OCI-LY7 (cell line): Measurements from ENCODE around the gene BTBD9. TPM values are rescaled to one million over a fixed set of nuclear protein-coding genes. Genes with fewer than 3 reads are reported as not detected.

ENCODE experiments used
- BruUV-seq: library from RNA; stranded (reverse); fragments of 400-500 nt; replicated peaks from 2 replicates; lab custom pipeline; 2021; lab: Mats Ljungman, UMichigan
- CTCF ChIA-PET: fragments of 300-600 bp; sonication (Branson Sonifier 250); formaldehyde crosslinking; loops from one replicate; lab custom pipeline; 2022; ENCODE audit warnings: antibody characterized with exemption; ENCODE audit not compliant: unreplicated experiment; lab: Charles Lee
- POLR2A ChIA-PET: fragments of 300-600 bp; sonication (Branson Sonifier 250); formaldehyde crosslinking; loops from one replicate; lab custom pipeline; 2022; ENCODE audit warnings: antibody characterized with exemption; lab: Charles Lee
- DNase-seq: peaks from one replicate; pipeline ENCODE4 v3.0.0-alpha.2; 2015; ENCODE audit warnings: low spot score
- H2AFZ ChIP-seq: fragments of 200-600 bp; sonication (generic), shearing (Covaris generic); 2 replicates; pipeline ENCODE4 v1.6.1; 2014; ENCODE audit warnings: mild to moderate bottlenecking, antibody characterized with exemption, low read length, moderate library complexity
- H3K27ac ChIP-seq: fragments of 200-600 bp; sonication (generic); 2 replicates; pipeline ENCODE4 v1.5.1; 2014; ENCODE audit warnings: mixed run types, low read depth, mild to moderate bottlenecking, moderate library complexity, low read length, inconsistent platforms; ENCODE audit not compliant: poor library complexity, severe bottlenecking
- H3K36me3 ChIP-seq: fragments of 200-600 bp; sonication (generic); 2 replicates; pipeline ENCODE4 v1.6.1; 2014; ENCODE audit warnings: mild to moderate bottlenecking, antibody characterized with exemption, low read length, moderate library complexity, mixed read lengths; ENCODE audit not compliant: insufficient read depth
- H3K4me1 ChIP-seq: fragments of 200-600 bp; sonication (generic); 2 replicates; pipeline ENCODE4 v1.5.1; 2014; ENCODE audit warnings: mild to moderate bottlenecking, low read length; ENCODE audit not compliant: insufficient read depth, poor library complexity, severe bottlenecking
- H3K4me2 ChIP-seq: fragments of 200-600 bp; sonication (generic); 2 replicates; pipeline ENCODE4 v1.6.1; 2014; ENCODE audit warnings: mild to moderate bottlenecking, low read length
- H3K4me3 ChIP-seq: fragments of 200-600 bp; sonication (generic); 2 replicates; pipeline ENCODE4 v1.5.1; 2014; ENCODE audit warnings: mild to moderate bottlenecking, low read depth, low read length; ENCODE audit not compliant: poor library complexity, severe bottlenecking
- H3K79me2 ChIP-seq: fragments of 200-600 bp; sonication (generic); 2 replicates; pipeline ENCODE4 v1.6.1; 2016; ENCODE audit warnings: low read depth, mild to moderate bottlenecking, low read length, moderate library complexity, mixed read lengths; ENCODE audit not compliant: insufficient read depth
- H3K9me2 ChIP-seq: fragments of 200-600 bp; sonication (generic); 2 replicates; pipeline ENCODE4 v1.6.1; 2016; ENCODE audit warnings: mild to moderate bottlenecking, low read length, mixed read lengths; ENCODE audit not compliant: insufficient read depth
- H3K9me3 ChIP-seq: fragments of 200-600 bp; sonication (generic); 2 replicates; pipeline ENCODE4 v1.6.1; 2014; ENCODE audit warnings: mild to moderate bottlenecking, mixed run types, low read length, mixed read lengths
- H4K20me1 ChIP-seq: fragments of 200-600 bp; sonication (generic); 2 replicates; pipeline ENCODE4 v1.6.1; 2014; ENCODE audit warnings: mild to moderate bottlenecking, antibody characterized with exemption, low read length, moderate library complexity, mixed read lengths; ENCODE audit not compliant: insufficient read depth
- EZH2phosphoT487 ChIP-seq: fragments of 200-600 bp; sonication (generic); IDR thresholded peaks from 2 replicates; pipeline ENCODE4 v1.6.1; 2018; ENCODE audit warnings: low read depth, borderline replicate concordance, mild to moderate bottlenecking, mixed run types, antibody characterized with exemption, low read length, moderate library complexity, mixed read lengths
- intact Hi-C: fragments of 100-400 bp; cut with micrococcal nuclease; formaldehyde crosslinking; loops from one replicate; pipeline ENCODE4 v1.10.0; 2022; ENCODE audit not compliant: unreplicated experiment
- total RNA-seq, 2 experiments: library from RNA; depleted of rRNA in 1 of 2; stranded (reverse); fragments of >200 nt in 1 of 2; shearing (Covaris generic) in 1 of 2; gene quantifications; 2 replicates each; pipeline ENCODE4 v1.2.3, GENCODE V29; 2014 to 2022
- TF ChIP-seq, protein P1 (sequence below): fragments of 200-600 bp; sonication (generic); conservative IDR thresholded peaks from 2 replicates; pipeline ENCODE4 v1.5.1; 2014; ENCODE audit warnings: mild to moderate bottlenecking, antibody characterized with exemption, low read length, moderate library complexity, mixed read lengths

BTBD9 gene
- total RNA-seq, 2 experiments from 2014 or later = 5.9 to 7.3 TPM

DNA sequence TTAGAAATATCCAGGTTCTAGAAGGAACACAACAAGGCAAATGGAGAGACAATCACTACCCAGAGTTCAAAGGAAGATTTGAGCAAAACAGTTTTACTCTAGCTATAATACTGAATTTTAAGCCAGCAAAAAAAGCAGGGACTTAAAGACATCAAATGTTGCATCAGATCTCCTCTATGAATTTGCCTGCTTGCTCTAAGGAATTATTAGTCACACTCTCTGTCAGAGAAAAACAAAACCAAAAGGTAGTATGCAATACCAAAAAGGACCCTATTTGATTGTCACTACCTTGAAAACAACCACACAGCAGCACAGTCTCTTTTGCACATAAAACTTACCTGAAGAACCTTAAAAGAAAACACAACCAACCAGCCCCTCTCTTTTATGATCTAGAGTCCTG lies 46.3 kb downstream of the BTBD9 start:
- H2AFZ ChIP-seq = no peak overlapping the region
- ChIA-PET CTCF (no interaction called here), POLR2A (no interaction called here)
- DNase-seq = no peak
- H3K4me1 ChIP-seq = no peaks in the 10 kb centered on the region
- no peaks in the 10 kb centered on the region for H3K9me2 ChIP-seq
- no peaks in the 10 kb centered on the region for H3K9me3 ChIP-seq
- no peaks in the 10 kb centered on the region for H3K79me2 ChIP-seq
- H3K4me3 ChIP-seq = no peak overlapping the region
- H3K36me3 ChIP-seq = no peaks in the 10 kb centered on the region
- no TSS peak for BruUV-seq
- H3K27ac ChIP-seq = no peak overlapping the region
- TF ChIP-seq, protein P1, sequence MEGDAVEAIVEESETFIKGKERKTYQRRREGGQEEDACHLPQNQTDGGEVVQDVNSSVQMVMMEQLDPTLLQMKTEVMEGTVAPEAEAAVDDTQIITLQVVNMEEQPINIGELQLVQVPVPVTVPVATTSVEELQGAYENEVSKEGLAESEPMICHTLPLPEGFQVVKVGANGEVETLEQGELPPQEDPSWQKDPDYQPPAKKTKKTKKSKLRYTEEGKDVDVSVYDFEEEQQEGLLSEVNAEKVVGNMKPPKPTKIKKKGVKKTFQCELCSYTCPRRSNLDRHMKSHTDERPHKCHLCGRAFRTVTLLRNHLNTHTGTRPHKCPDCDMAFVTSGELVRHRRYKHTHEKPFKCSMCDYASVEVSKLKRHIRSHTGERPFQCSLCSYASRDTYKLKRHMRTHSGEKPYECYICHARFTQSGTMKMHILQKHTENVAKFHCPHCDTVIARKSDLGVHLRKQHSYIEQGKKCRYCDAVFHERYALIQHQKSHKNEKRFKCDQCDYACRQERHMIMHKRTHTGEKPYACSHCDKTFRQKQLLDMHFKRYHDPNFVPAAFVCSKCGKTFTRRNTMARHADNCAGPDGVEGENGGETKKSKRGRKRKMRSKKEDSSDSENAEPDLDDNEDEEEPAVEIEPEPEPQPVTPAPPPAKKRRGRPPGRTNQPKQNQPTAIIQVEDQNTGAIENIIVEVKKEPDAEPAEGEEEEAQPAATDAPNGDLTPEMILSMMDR = no peak
- TF ChIP-seq EZH2phosphoT487 = no peak
- H3K4me2 ChIP-seq = no peak overlapping the region
- H4K20me1 ChIP-seq = no peaks in the 10 kb centered on the region
- intact Hi-C loops = no loop called here

DNA sequence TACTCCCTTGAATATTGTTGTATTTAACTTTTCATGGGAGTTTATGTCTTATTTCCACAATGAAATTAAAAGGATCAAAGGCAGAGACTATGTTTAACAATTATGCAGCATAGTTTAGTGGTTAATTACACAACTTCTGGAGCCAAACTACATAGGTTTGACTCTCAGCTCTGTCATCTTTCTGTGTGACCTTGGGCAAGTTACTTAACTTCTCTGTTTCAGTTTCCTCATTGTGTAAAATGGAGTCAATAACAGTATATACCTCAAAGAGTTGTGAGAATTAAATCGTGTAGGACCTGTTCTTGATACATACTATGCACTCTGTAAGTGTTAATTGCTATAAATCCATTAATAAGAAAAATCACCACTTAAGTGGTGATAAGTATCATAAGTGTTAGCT lies 48.3 kb downstream of the BTBD9 start:
- DNase-seq = no peak
- ChIA-PET CTCF (no interaction called here), POLR2A (interaction anchor here (0.7 kb wide), 1 partner anchor 189 kb away, joined by 3 read pairs; no protein-coding TSS in a partner anchor)
- H3K9me3 ChIP-seq = no peaks in the 10 kb centered on the region
- no peak overlapping the region for H3K4me2 ChIP-seq
- H2AFZ ChIP-seq = no peak overlapping the region
- intact Hi-C loops = no loop called here
- H3K36me3 ChIP-seq = no peaks in the 10 kb centered on the region
- no peak overlapping the region for H3K4me3 ChIP-seq
- no peaks in the 10 kb centered on the region for H3K4me1 ChIP-seq
- BruUV-seq = no TSS peak
- H3K79me2 ChIP-seq = no peaks in the 10 kb centered on the region
- no peaks in the 10 kb centered on the region for H3K9me2 ChIP-seq
- no peak overlapping the region for H3K27ac ChIP-seq
- no peaks in the 10 kb centered on the region for H4K20me1 ChIP-seq
- TF ChIP-seq EZH2phosphoT487 = no peak
- TF ChIP-seq, protein P1 = no peak

DNA sequence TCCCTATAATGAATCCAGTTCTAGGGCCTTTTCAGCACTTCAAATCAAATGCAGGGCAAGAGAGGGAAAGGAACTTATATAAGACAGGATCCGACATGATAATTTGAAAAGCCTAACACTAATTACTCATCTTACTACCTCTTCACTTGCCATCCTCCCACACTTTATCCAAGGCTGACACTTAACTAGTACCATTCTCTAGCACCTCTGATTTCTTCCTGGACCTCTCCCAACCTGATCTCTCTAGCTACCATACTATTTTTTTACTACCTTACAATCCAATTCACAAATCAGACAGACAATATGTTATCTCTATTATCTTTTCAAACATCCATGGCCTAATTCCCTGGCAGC lies 50.4 kb downstream of the BTBD9 start:
- Histone ChIP-seq H3K9me2 (no peaks in the 10 kb centered on the region), H3K4me1 (no peaks in the 10 kb centered on the region), H3K27ac (no peak overlapping the region), H4K20me1 (no peaks in the 10 kb centered on the region), H3K9me3 (no peaks in the 10 kb centered on the region), H3K4me2 (no peak overlapping the region), H3K4me3 (no peak overlapping the region), H3K79me2 (no peaks in the 10 kb centered on the region), H3K36me3 (no peaks in the 10 kb centered on the region), H2AFZ (no peak overlapping the region)
- DNase-seq = no peak
- TF ChIP-seq, protein P1 = no peak
- TF ChIP-seq EZH2phosphoT487 = no peak
- POLR2A ChIA-PET = interaction anchor here (0.6 kb wide), 1 partner anchor 1218 kb away, joined by 3 read pairs; no protein-coding TSS in a partner anchor
- intact Hi-C loops = no loop called here
- no TSS peak for BruUV-seq
- CTCF ChIA-PET = no interaction called here
